Measurements from ENCODE around the gene BORCS6.
"Not testable (repeated sequence)": the region's sequence is repeated elsewhere in the genome, so short reads cannot be mapped to it uniquely, and the experiment has no call there.

The BORCS6 gene

GRCh38 chr17:8173056-8173870 lies 16.7 kb downstream of the BORCS6 start:
- DNase-seq (ENCODE audit: low read depth) = no peak

GRCh38 chr17:8170186-8170585 lies 19.8 kb downstream of the BORCS6 start:
- not testable (repeated sequence) for DNase-seq (ENCODE audit: low read depth)

- no peak for DNase-seq (ENCODE audit: low read depth)
Observed at GRCh38 chr17:8167526-8167925, 22.5 kb downstream of the BORCS6 start.

- DNase-seq (ENCODE audit: low read depth) = no peak
Observed at GRCh38 chr17:8166731-8167130, 23.2 kb downstream of the BORCS6 start.

- DNase-seq (ENCODE audit: low read depth) = no peak
Observed at GRCh38 chr17:8164815-8165131, 25.2 kb downstream of the BORCS6 start.

- peak; percentile 52 for DNase-seq (ENCODE audit: low read depth)
Observed at GRCh38 chr17:8163978-8164814, 25.8 kb downstream of the BORCS6 start.

- DNase-seq (ENCODE audit: low read depth) = no peak
Observed at GRCh38 chr17:8162997-8163977, 26.7 kb downstream of the BORCS6 start.

- DNase-seq (ENCODE audit: low read depth) = peak; percentile 75
Observed at GRCh38 chr17:8162233-8162996, 27.6 kb downstream of the BORCS6 start, which contains the start of gene VAMP2. Gene VAMP2, minus strand, starts transcription at chr17:8162948. Its CDS starts 69 bp downstream, at chr17:8162879.

- no peak for DNase-seq (ENCODE audit: low read depth)
Observed at GRCh38 chr17:8161289-8162232, 28.4 kb downstream of the BORCS6 start.

GRCh38 chr17:8160741-8161221 lies 29.2 kb downstream of the BORCS6 start:
- no peak for DNase-seq (ENCODE audit: low read depth)

GRCh38 chr17:8160224-8160577 lies 29.8 kb downstream of the BORCS6 start:
- no peak for DNase-seq (ENCODE audit: low read depth)

- DNase-seq (ENCODE audit: low read depth) = no peak
Observed at GRCh38 chr17:8159459-8160223, 30.3 kb downstream of the BORCS6 start.

GRCh38 chr17:8159032-8159400 lies 31.0 kb downstream of the BORCS6 start:
- no peak for DNase-seq (ENCODE audit: low read depth)

- peak; percentile 79 for DNase-seq (ENCODE audit: low read depth)
Observed at GRCh38 chr17:8158267-8159031, 31.5 kb downstream of the BORCS6 start.

GRCh38 chr17:8156246-8156992 lies 33.6 kb downstream of the BORCS6 start:
- DNase-seq (ENCODE audit: low read depth) = peak; percentile 99

- no peak for DNase-seq (ENCODE audit: low read depth)
Observed at GRCh38 chr17:8155996-8156245, 34.1 kb downstream of the BORCS6 start.

- DNase-seq (ENCODE audit: low read depth) = no peak
Observed at GRCh38 chr17:8155231-8155995, 34.6 kb downstream of the BORCS6 start.

All from activated T-cell treated with anti-CD3 and anti-CD28 coated beads for 1 hour (primary cell).